Measurements from ENCODE around the gene CCDC178. TPM values are rescaled to one million over a fixed set of nuclear protein-coding genes. Genes with fewer than 3 reads are reported as not detected.

CCDC178 gene
- total RNA-seq, 1 experiment from 2014 or later: not detected

- ChIA-PET POLR2A (ENCODE audit: unreplicated experiment) (no interaction called here), CTCF (no interaction called here)
- intact Hi-C loops (cut with micrococcal nuclease; ENCODE audit: unreplicated experiment): no loop called here
- H3K9me3 ChIP-seq (ENCODE audit: insufficient read depth, low read depth): no peaks in the 10 kb centered on the region
- DNase-seq: no peak
- H3K4me1 ChIP-seq (replicated peaks; ENCODE audit: insufficient read depth): no peaks in the 10 kb centered on the region
- H3K36me3 ChIP-seq (ENCODE audit: low read depth): no peaks in the 10 kb centered on the region
- H3K4me2 ChIP-seq: no peak overlapping the region
- no peaks in the 10 kb centered on the region for H3K27me3 ChIP-seq (ENCODE audit: insufficient read depth, low read depth)
- no peaks in the 10 kb centered on the region for H3K9me2 ChIP-seq (ENCODE audit: insufficient read depth)
- no peaks in the 10 kb centered on the region for H4K20me1 ChIP-seq (ENCODE audit: insufficient read depth)
- H3K79me2 ChIP-seq (ENCODE audit: low read depth): no peaks in the 10 kb centered on the region
- H2AFZ ChIP-seq: no peak overlapping the region
- no peaks in the 10 kb centered on the region for H3F3A ChIP-seq (ENCODE audit: insufficient read depth, low read depth)
- TF ChIP-seq EZH2 (IDR thresholded peaks at IDR 0.05; ENCODE audit: low read depth): no peak
- TF ChIP-seq, protein P1, sequence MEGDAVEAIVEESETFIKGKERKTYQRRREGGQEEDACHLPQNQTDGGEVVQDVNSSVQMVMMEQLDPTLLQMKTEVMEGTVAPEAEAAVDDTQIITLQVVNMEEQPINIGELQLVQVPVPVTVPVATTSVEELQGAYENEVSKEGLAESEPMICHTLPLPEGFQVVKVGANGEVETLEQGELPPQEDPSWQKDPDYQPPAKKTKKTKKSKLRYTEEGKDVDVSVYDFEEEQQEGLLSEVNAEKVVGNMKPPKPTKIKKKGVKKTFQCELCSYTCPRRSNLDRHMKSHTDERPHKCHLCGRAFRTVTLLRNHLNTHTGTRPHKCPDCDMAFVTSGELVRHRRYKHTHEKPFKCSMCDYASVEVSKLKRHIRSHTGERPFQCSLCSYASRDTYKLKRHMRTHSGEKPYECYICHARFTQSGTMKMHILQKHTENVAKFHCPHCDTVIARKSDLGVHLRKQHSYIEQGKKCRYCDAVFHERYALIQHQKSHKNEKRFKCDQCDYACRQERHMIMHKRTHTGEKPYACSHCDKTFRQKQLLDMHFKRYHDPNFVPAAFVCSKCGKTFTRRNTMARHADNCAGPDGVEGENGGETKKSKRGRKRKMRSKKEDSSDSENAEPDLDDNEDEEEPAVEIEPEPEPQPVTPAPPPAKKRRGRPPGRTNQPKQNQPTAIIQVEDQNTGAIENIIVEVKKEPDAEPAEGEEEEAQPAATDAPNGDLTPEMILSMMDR (conservative IDR thresholded peaks at IDR 0.05): no peak
- no peak overlapping the region for H3K27ac ChIP-seq
- H3K4me3 ChIP-seq: no peak overlapping the region
- BruUV-seq (replicated peaks): no TSS peak
Observed at GRCh38 chr18:33014060-33014796, 426.3 kb downstream of the CCDC178 start.

- CTCF ChIA-PET: no interaction called here
- Histone ChIP-seq H3K36me3 (ENCODE audit: low read depth) (no peaks in the 10 kb centered on the region), H3K4me1 (replicated peaks; ENCODE audit: insufficient read depth) (no peaks in the 10 kb centered on the region), H2AFZ (no peak overlapping the region), H3K79me2 (ENCODE audit: low read depth) (no peaks in the 10 kb centered on the region), H3K9me3 (ENCODE audit: insufficient read depth, low read depth) (no peaks in the 10 kb centered on the region), H3K4me2 (no peak overlapping the region), H3K27me3 (ENCODE audit: insufficient read depth, low read depth) (no peaks in the 10 kb centered on the region), H4K20me1 (ENCODE audit: insufficient read depth) (no peaks in the 10 kb centered on the region), H3K4me3 (no peak overlapping the region), H3K27ac (no peak overlapping the region), H3F3A (ENCODE audit: insufficient read depth, low read depth) (no peaks in the 10 kb centered on the region), H3K9me2 (ENCODE audit: insufficient read depth) (no peaks in the 10 kb centered on the region)
- no peak for TF ChIP-seq EZH2 (IDR thresholded peaks at IDR 0.05; ENCODE audit: low read depth)
- TF ChIP-seq, protein P1 (conservative IDR thresholded peaks at IDR 0.05): no peak
- no peak for DNase-seq
- POLR2A ChIA-PET (ENCODE audit: unreplicated experiment): no interaction called here
- no TSS peak for BruUV-seq (replicated peaks)
- intact Hi-C loops (cut with micrococcal nuclease; ENCODE audit: unreplicated experiment): no loop called here
Observed at GRCh38 chr18:33010149-33010548, 430.4 kb downstream of the CCDC178 start.

GRCh38 chr18:32998921-32999320 is 441.6 kb downstream of the CCDC178 start:
- Histone ChIP-seq H3K9me3 (ENCODE audit: insufficient read depth, low read depth) (no peaks in the 10 kb centered on the region), H3K27ac (no peak overlapping the region), H3K4me1 (replicated peaks; ENCODE audit: insufficient read depth) (no peaks in the 10 kb centered on the region), H3K4me2 (no peak overlapping the region), H3K9me2 (ENCODE audit: insufficient read depth) (no peaks in the 10 kb centered on the region), H4K20me1 (ENCODE audit: insufficient read depth) (no peaks in the 10 kb centered on the region), H3F3A (ENCODE audit: insufficient read depth, low read depth) (no peaks in the 10 kb centered on the region), H3K27me3 (ENCODE audit: insufficient read depth, low read depth) (no peaks in the 10 kb centered on the region), H2AFZ (no peak overlapping the region), H3K36me3 (ENCODE audit: low read depth) (no peaks in the 10 kb centered on the region), H3K4me3 (no peak overlapping the region), H3K79me2 (ENCODE audit: low read depth) (no peaks in the 10 kb centered on the region)
- intact Hi-C loops (cut with micrococcal nuclease; ENCODE audit: unreplicated experiment): no loop called here
- POLR2A ChIA-PET (ENCODE audit: unreplicated experiment): no interaction called here
- TF ChIP-seq, protein P1 (conservative IDR thresholded peaks at IDR 0.05): no peak
- TF ChIP-seq EZH2 (IDR thresholded peaks at IDR 0.05; ENCODE audit: low read depth): no peak
- BruUV-seq (replicated peaks): no TSS peak
- DNase-seq: no peak
- CTCF ChIA-PET: no interaction called here

Data from PC-9 (cell line).